Measurements from ENCODE around the gene PLA2G1B.

GRCh38 chr12:120301962-120302815 is 25.4 kb downstream of the PLA2G1B start, which contains the start of gene SIRT4:
- TF ChIP-seq CTCF (IDR thresholded peaks at IDR 0.05; ENCODE audit: low read length), result peak; percentile 51
- TF ChIP-seq EZH2 (optimal IDR thresholded peaks at IDR 0.05; ENCODE audit: low read depth, low read length), result no peak
